ENCODE data around the gene TTC8.

DNA sequence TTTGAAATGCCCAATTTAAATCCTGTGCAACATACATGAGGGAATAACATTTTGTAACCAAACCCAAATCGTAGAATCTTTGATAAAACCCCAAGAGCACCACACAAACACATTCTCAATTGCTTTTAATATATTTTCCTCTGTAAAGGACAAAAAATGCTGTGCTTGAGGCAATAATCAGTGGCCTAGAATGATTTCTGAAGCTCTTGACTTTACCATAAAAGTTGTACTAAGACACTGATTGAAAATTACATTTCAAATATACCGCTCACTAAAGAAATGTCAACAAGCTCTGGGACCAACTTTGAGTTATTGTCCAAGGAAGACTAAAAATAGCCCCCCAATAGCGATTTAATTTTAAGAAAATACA lies 33.2 kb upstream of the TTC8 start:
- TF ChIP-seq, protein P1, sequence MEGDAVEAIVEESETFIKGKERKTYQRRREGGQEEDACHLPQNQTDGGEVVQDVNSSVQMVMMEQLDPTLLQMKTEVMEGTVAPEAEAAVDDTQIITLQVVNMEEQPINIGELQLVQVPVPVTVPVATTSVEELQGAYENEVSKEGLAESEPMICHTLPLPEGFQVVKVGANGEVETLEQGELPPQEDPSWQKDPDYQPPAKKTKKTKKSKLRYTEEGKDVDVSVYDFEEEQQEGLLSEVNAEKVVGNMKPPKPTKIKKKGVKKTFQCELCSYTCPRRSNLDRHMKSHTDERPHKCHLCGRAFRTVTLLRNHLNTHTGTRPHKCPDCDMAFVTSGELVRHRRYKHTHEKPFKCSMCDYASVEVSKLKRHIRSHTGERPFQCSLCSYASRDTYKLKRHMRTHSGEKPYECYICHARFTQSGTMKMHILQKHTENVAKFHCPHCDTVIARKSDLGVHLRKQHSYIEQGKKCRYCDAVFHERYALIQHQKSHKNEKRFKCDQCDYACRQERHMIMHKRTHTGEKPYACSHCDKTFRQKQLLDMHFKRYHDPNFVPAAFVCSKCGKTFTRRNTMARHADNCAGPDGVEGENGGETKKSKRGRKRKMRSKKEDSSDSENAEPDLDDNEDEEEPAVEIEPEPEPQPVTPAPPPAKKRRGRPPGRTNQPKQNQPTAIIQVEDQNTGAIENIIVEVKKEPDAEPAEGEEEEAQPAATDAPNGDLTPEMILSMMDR (conservative IDR thresholded peaks at IDR 0.05): no peak
- TF ChIP-seq ZFX (IDR thresholded peaks at IDR 0.05): no peak

All from C4-2B (cell line).